HCEC 1CT (cell line): ENCODE data around the gene MRTO4.
"Not testable (repeated sequence)": the region's sequence is repeated elsewhere in the genome, so short reads cannot be mapped to it uniquely, and the experiment has no call there.

Source experiments
- DNase-seq: peaks from one replicate; pipeline ENCODE4 v3.0.0-alpha.2; 2017

Gene MRTO4

DNA sequence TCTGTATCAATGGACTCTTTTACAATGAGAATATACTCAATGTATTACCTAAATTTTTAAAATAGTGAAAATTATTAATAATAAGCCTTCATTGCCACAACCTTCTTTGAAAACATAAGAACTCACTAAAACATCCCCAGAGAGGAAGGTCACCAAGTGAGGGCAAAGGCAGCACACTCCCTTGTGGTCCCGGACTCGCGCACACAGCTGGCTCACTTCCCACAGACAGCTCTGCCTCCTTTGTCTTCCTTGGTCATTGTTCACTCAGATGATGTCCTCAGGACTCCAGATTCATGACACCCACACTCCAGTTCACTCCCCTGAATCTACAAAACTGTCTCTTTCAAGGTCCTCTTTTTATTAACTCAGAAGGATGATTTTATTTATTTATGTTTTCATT, 22.4 kb upstream of the MRTO4 start:
- no peak for DNase-seq

- DNase-seq, result no peak
These were observed 21.7 kb upstream of the MRTO4 start for GRCh38 chr1:19229828-19230325.

- DNase-seq, result not testable (repeated sequence)
These were observed 19.7 kb upstream of the MRTO4 start for GRCh38 chr1:19231736-19232523.

GRCh38 chr1:19232524-19232846, 19.1 kb upstream of the MRTO4 start:
- DNase-seq, result no peak

DNA sequence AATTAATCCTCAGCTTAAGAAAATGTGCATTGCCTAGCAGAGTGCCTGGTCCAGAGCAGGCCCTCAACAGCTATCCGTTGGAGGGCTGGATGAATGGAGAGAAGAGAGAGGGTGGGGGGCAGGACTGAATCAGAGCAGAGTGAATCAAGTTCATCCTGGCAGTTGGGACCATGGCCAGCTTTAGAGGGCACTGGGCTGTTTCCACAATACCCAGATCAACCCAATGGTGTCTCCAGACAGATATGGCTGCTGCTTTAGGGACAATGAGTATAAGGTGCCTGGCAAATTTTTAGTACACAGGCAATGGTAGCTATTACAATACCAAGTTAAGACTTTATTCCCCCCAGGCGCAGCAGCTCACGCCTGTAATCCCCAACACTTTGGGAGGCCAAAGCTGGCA, 17.4 kb upstream of the MRTO4 start:
- no peak for DNase-seq

DNA sequence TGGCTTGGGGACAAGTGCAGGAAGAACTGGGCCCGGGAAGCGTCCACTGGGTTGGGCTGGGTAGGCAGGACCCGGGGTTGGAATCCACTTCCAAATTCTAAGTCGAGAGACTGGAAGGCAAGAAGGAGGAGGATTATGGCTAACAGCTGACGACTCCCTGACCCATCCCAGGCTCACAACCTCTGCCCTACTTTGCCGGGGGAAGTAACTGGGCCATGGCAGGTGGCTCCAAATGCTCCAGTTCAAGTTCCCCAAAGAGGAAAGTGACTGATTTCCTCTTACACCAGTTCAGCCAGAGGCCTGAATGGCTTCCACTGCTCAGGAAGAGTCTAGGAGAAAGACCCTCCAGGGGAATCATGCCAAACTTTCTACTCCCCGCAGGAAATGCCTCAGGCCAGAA, 11.7 kb upstream of the MRTO4 start:
- no peak for DNase-seq

DNA sequence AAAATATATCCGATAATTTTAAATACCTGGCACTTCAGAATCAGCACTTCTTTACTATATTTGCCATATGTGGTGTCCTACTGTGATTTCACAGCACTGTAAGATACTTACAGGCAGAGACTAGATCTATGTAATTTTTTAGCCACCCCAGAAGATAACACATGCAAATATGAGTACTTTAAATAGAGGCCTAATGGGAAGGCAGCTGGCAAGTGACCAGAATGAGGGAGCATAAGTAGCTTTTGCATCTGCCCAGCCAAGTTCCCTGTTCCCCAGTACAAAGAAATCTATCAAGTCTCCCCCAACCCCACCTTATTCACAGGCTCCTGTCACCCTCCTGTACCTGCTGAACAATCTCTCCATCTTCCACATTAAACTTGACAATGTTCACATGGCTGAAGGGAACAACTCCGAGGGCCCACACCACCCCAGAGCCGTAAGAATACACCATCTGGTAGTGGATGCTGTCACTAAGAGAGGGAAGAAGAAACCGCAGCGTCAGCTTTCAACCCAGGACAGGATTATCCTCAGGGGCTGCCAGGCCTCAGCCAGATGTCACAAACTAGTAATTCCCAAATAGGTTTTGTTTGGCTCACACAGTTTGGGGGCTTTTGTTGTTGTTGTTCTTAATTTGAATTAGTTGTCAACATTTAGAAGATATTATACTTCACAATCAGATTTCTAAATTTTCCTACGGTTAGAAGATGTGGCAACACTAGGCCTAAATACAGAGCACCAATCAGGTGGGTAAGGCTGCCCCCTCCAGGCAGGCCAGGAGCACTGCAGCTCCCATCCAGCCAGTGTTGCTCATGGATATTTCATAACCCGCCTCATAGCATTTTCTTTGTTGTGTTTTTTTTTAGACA, 10.7 kb upstream of the MRTO4 start:
- DNase-seq, result peak; percentile 77

- DNase-seq, result no peak
These were observed 838 bp upstream of the MRTO4 start for GRCh38 chr1:19250629-19251304.

GRCh38 chr1:19254416-19254815, 2.8 kb downstream of the MRTO4 start:
- no peak for DNase-seq

- DNase-seq, result no peak
These were observed 3.7 kb downstream of the MRTO4 start for GRCh38 chr1:19255288-19255687.

DNA sequence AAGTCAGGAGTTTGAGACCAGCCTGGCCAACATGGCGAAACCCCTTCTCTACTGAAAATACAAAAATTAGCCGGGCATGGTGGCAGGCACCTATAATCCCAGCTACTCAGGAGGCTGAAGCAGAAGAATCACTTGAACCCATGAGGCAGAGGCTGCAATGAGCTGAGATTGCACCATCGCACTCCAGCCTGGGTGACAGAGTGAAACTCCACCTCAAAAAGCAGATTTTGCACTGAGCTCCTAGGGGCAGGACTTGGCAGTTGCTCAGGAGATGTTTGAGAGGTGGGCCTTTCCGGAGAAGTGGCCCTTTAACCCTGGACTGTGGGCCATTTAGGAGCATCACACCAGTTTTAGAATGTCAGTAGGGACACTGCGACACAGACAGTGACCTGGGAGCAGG, 4.7 kb downstream of the MRTO4 start:
- not testable (repeated sequence) for DNase-seq

- no peak for DNase-seq
These were observed 5.7 kb downstream of the MRTO4 start for GRCh38 chr1:19257178-19257914.

GRCh38 chr1:19258353-19258752, 6.7 kb downstream of the MRTO4 start:
- DNase-seq, result no peak

DNA sequence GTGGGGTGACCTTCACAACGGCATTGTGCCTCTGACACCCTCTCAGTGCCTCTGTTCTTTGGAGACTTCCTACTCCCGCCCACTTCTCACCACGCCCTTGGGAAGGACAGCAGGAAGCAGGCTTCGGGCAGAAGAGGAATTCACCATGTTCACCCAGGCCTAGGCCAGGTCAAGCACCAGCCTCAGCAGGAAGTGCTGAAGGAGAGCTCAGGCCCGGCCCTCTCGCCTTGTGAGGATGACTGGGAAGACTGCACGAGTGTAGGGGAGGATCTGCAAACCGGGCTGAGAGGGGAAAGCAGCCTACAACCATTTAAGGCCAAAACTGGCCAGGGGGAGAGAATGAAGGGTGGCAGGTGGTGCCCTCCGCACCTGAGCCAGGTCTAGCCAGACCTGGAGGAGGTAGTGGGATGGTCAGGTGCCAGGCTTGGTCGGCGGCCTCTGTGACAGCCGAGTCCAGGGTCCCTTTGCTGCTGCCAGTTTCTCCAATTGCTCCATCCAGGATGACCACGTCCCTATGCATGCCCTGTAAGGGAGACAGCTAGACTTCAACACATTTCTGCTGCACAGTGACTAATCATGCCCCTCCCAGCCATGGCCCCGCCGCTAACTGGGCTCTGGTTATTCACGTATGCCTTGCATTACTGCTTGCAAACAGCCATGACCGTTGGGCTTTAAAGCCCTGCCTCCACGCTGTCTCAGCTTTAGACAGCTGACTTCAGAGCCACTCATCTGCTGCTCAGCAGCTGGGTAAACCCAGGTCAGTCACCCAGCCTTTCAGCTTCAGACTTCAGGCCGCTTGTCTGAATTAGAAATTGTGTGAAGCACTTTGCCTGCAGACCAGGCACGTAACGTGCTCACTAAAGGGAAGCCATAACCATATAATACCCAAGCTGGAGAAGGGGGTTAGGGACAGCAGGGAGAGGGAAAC, 8.9 kb downstream of the MRTO4 start:
- peak; percentile 86 for DNase-seq

DNA sequence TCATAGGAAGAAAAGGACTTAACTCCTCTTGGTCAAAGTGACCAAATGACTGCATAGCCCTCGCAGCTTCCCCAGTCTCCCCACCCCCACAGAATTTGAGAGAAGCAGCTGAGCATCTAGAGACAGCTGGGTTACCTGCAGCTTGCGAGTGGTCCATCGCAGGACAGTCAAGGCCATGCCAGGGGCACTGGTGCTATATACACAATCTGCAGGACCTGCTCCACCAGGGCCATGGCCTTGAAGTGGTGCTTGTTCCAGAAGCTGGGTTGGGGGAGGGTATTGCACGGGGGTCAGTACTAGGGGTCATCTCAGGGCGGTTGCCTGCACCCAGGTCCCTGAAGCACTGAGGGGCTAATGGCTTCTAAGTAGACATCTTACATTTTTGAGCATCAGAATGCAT, 10.4 kb downstream of the MRTO4 start:
- DNase-seq, result no peak

DNA sequence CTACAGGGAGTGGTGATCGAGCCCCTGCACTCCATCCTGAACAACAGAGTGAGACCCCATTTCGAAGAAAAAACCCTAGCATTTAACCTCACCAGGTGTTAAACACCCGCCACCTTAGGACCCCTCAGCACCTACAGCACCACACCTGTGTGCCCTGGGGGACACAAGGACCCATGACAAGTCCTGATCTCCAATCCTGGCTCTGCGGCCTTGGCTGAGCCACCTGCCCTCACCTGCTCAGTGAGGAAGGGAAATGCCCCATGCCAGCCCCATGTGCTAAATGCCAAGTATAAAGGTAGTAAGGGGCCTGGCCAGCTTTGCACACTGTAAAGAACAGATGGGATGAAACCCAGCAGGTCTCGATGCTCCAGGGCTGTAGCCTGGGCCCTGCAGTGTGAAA, 11.1 kb downstream of the MRTO4 start:
- DNase-seq, result no peak

DNA sequence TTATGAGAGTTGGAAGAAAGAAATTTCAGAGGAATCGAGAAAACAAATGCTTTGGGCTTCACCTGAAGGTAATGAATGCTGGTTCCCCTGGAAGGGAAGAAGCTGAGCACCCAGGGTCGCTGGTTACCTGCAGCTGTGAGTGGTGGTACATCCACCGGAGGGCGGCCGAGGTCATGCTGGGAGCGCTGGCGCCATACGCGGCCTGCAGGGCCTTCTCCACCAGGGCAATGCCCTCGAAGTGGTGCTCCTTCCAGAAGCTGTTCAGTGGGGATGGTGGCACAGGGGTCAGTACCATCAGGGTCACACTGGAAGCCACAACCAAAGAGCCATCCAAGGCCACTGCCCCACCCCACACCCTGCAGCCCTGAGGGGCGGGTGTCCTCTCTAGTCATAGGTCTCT, 16.8 kb downstream of the MRTO4 start:
- DNase-seq, result no peak

DNA sequence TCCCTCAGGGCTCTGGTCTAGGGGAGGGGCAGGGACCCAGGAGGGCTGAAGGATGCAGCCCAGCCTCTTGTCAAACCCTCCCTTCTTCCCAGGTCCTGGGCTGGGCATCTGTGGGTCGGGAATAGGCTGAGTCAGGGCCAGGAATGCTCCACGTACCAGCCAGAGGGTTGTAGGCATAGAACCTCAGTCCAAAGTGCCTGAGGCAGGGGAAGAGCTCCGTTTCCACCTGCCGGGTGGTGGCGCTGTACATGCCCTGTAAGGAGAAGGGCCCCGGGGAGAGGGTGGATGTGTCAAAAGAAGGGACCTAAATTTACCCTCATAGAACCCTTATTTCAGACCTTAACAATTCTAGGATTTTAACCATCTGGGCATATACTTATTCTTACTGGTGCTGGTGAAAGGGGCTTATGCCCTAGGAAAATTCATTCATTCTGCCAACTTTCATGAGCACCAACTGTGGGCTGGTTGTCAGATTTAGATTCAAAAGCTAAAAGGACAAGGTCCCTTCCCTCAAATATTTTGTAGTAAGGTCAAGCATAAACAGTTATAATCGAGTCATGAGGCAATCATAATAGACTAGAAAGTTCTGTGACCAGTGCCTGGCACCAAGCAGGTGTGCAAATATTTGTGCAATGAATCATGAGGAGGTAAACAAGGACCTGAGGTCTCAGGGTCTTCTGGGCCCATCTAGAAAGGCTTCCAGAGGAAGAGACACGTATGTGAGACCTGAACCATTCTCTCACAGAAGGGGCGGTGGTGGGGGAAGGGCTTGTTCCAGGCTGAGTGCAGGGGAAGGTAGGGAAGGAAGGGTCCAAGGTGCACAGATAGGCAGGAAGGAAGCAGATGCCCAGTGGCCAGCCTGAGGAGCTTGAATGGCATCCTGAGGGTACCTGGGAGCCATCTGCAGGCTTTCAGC, 18.1 kb downstream of the MRTO4 start:
- DNase-seq, result not testable (repeated sequence)

- DNase-seq, result not testable (repeated sequence)
These were observed 18.7 kb downstream of the MRTO4 start for GRCh38 chr1:19270343-19270730.

DNA sequence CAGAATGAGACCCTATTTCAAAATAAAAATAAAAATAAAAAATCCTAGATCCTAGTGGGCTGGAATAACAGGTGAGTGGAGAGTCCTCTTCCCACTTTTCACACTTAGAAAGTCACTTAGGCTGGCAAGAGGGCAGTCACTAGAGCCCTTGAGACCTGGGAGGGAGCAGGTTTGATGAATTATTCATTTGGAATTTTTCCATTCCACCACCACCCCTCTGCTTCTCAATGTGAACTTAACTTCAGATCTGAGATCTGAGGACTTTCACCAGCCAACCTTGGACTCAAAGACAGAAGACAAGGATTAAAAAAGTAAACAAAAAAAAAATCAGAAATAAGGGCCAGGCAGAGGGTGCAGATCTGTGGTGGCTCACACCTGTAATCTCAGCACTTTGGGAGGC, 20.5 kb downstream of the MRTO4 start:
- no peak for DNase-seq
